ENCODE data around the gene HNRNPH3.
A peak's percentile ranks its signal among the peaks of the same experiment; 100 is the strongest.

Gene HNRNPH3

GRCh38 chr10:68364101-68364886, 32.4 kb downstream of the HNRNPH3 start:
- Histone ChIP-seq H2BK12ac (ENCODE audit: low read length) (no peak overlapping the region), H3K4me2 (ENCODE audit: low read length) (no peak overlapping the region), H3K79me1 (ENCODE audit: low read length) (no peaks in the 10 kb centered on the region), H3K27me3 (ENCODE audit: insufficient read depth, low read length) (no peaks in the 10 kb centered on the region), H3K36me3 (ENCODE audit: control insufficient read depth in 1 of 2, insufficient read depth in 2 of 2, low read length in 2 of 2) (peaks cover 11 to 20% of the 10 kb centered on the region in 2 experiments), H3K4me3 (ENCODE audit: low read depth, low read length) (no peak overlapping the region), H3K23ac (ENCODE audit: low read length) (no peak overlapping the region), H3K4ac (ENCODE audit: low read depth, low read length) (no peak overlapping the region), H3K79me2 (ENCODE audit: control insufficient read depth, insufficient read depth, low read length, poor library complexity) (no peaks in the 10 kb centered on the region), H4K91ac (ENCODE audit: low read depth, low read length) (no peak overlapping the region), H3K4me1 (ENCODE audit: control insufficient read depth in 1 of 2, insufficient read depth in 2 of 2, low read length in 2 of 2) (peaks cover 0 to 2% of the 10 kb centered on the region in 2 experiments), H3K27ac (ENCODE audit: low read depth, low read length) (no peak overlapping the region), H4K12ac (ENCODE audit: low read depth, low read length) (no peak overlapping the region), H2AK5ac (ENCODE audit: low read length) (no peak overlapping the region), H2BK5ac (ENCODE audit: low read depth, low read length, poor library complexity) (no peak overlapping the region), H3K9ac (ENCODE audit: low read length) (no peak overlapping the region), H4K8ac (ENCODE audit: low read depth, low read length) (no peak overlapping the region), H2BK120ac (ENCODE audit: insufficient read depth, low read length, poor library complexity) (no peak overlapping the region), H2AFZ (ENCODE audit: insufficient read depth, low read length, poor library complexity) (no peak overlapping the region), H3K14ac (ENCODE audit: low read length) (no peak overlapping the region), H3K9me3 (ENCODE audit: insufficient read depth, low read depth, low read length) (no peaks in the 10 kb centered on the region), H3K18ac (ENCODE audit: low read length) (no peak overlapping the region)
- peak; percentile 43 to 78 for DNase-seq
- WGBS (ENCODE audit: extremely low coverage, insufficient coverage, insufficient read length), result 100% methylated on average over 1 of the region's 3 CpGs

- H3K23ac ChIP-seq (ENCODE audit: low read length), result no peak overlapping the region
- H3K79me2 ChIP-seq (ENCODE audit: control insufficient read depth, insufficient read depth, low read length, poor library complexity), result no peaks in the 10 kb centered on the region
- no peak overlapping the region for H3K4me3 ChIP-seq (ENCODE audit: low read depth, low read length)
- no peak overlapping the region for H2AFZ ChIP-seq (ENCODE audit: insufficient read depth, low read length, poor library complexity)
- H4K91ac ChIP-seq (ENCODE audit: low read depth, low read length), result no peak overlapping the region
- no peak overlapping the region for H3K14ac ChIP-seq (ENCODE audit: low read length)
- H3K4me1 ChIP-seq (ENCODE audit: control insufficient read depth in 1 of 2, insufficient read depth in 2 of 2, low read length in 2 of 2), result peaks cover 0 to 2% of the 10 kb centered on the region in 2 experiments
- no CpG with 5 or more reads among the region's 2 CpGs for WGBS (ENCODE audit: extremely low coverage, insufficient coverage, insufficient read length)
- no peaks in the 10 kb centered on the region for H3K27me3 ChIP-seq (ENCODE audit: insufficient read depth, low read length)
- H4K8ac ChIP-seq (ENCODE audit: low read depth, low read length), result no peak overlapping the region
- H3K18ac ChIP-seq (ENCODE audit: low read length), result no peak overlapping the region
- H3K9ac ChIP-seq (ENCODE audit: low read length), result no peak overlapping the region
- no peak for DNase-seq
- no peak overlapping the region for H2AK5ac ChIP-seq (ENCODE audit: low read length)
- H2BK5ac ChIP-seq (ENCODE audit: low read depth, low read length, poor library complexity), result no peak overlapping the region
- no peak overlapping the region for H3K4me2 ChIP-seq (ENCODE audit: low read length)
- H3K4ac ChIP-seq (ENCODE audit: low read depth, low read length), result no peak overlapping the region
- no peaks in the 10 kb centered on the region for H3K9me3 ChIP-seq (ENCODE audit: insufficient read depth, low read depth, low read length)
- no peaks in the 10 kb centered on the region for H3K79me1 ChIP-seq (ENCODE audit: low read length)
- H2BK120ac ChIP-seq (ENCODE audit: insufficient read depth, low read length, poor library complexity), result no peak overlapping the region
- no peak overlapping the region for H2BK12ac ChIP-seq (ENCODE audit: low read length)
- peaks cover 9 to 27% of the 10 kb centered on the region in 2 experiments for H3K36me3 ChIP-seq (ENCODE audit: control insufficient read depth in 1 of 2, insufficient read depth in 2 of 2, low read length in 2 of 2)
- no peak overlapping the region for H4K12ac ChIP-seq (ENCODE audit: low read depth, low read length)
- no peak overlapping the region for H3K27ac ChIP-seq (ENCODE audit: low read depth, low read length)
Measured at GRCh38 chr10:68365611-68366010, 33.7 kb downstream of the HNRNPH3 start.

GRCh38 chr10:68366600-68366999, 34.7 kb downstream of the HNRNPH3 start:
- Histone ChIP-seq H3K9me3 (ENCODE audit: insufficient read depth, low read depth, low read length) (no peaks in the 10 kb centered on the region), H3K4ac (ENCODE audit: low read depth, low read length) (no peak overlapping the region), H4K8ac (ENCODE audit: low read depth, low read length) (no peak overlapping the region), H2BK5ac (ENCODE audit: low read depth, low read length, poor library complexity) (no peak overlapping the region), H2AK5ac (ENCODE audit: low read length) (no peak overlapping the region), H3K79me2 (ENCODE audit: control insufficient read depth, insufficient read depth, low read length, poor library complexity) (no peaks in the 10 kb centered on the region), H3K14ac (ENCODE audit: low read length) (no peak overlapping the region), H2AFZ (ENCODE audit: insufficient read depth, low read length, poor library complexity) (no peak overlapping the region), H2BK120ac (ENCODE audit: insufficient read depth, low read length, poor library complexity) (no peak overlapping the region), H3K36me3 (ENCODE audit: control insufficient read depth in 1 of 2, insufficient read depth in 2 of 2, low read length in 2 of 2) (peaks cover 11 to 25% of the 10 kb centered on the region in 2 experiments), H3K18ac (ENCODE audit: low read length) (no peak overlapping the region), H3K27me3 (ENCODE audit: insufficient read depth, low read length) (no peaks in the 10 kb centered on the region), H3K4me1 (ENCODE audit: control insufficient read depth in 1 of 2, insufficient read depth in 2 of 2, low read length in 2 of 2) (peaks cover 0 to 2% of the 10 kb centered on the region in 2 experiments), H3K27ac (ENCODE audit: low read depth, low read length) (no peak overlapping the region), H2BK12ac (ENCODE audit: low read length) (no peak overlapping the region), H3K23ac (ENCODE audit: low read length) (no peak overlapping the region), H3K4me3 (ENCODE audit: low read depth, low read length) (no peak overlapping the region), H3K4me2 (ENCODE audit: low read length) (no peak overlapping the region), H4K12ac (ENCODE audit: low read depth, low read length) (no peak overlapping the region), H4K91ac (ENCODE audit: low read depth, low read length) (no peak overlapping the region), H3K79me1 (ENCODE audit: low read length) (no peaks in the 10 kb centered on the region), H3K9ac (ENCODE audit: low read length) (no peak overlapping the region)
- no CpG with 5 or more reads among the region's 5 CpGs for WGBS (ENCODE audit: extremely low coverage, insufficient coverage, insufficient read length)
- DNase-seq, result no peak

- H4K12ac ChIP-seq (ENCODE audit: low read depth, low read length), result no peak overlapping the region
- H3K36me3 ChIP-seq (ENCODE audit: control insufficient read depth in 1 of 2, insufficient read depth in 2 of 2, low read length in 2 of 2), result peaks cover 13 to 26% of the 10 kb centered on the region in 2 experiments
- H2BK5ac ChIP-seq (ENCODE audit: low read depth, low read length, poor library complexity), result no peak overlapping the region
- no peak overlapping the region for H4K8ac ChIP-seq (ENCODE audit: low read depth, low read length)
- WGBS (ENCODE audit: extremely low coverage, insufficient coverage, insufficient read length), result no CpG with 5 or more reads among the region's 2 CpGs
- no peak overlapping the region for H3K4ac ChIP-seq (ENCODE audit: low read depth, low read length)
- H3K27me3 ChIP-seq (ENCODE audit: insufficient read depth, low read length), result no peaks in the 10 kb centered on the region
- no peak overlapping the region for H3K23ac ChIP-seq (ENCODE audit: low read length)
- H3K14ac ChIP-seq (ENCODE audit: low read length), result no peak overlapping the region
- H3K4me1 ChIP-seq (ENCODE audit: control insufficient read depth in 1 of 2, insufficient read depth in 2 of 2, low read length in 2 of 2), result peaks cover 0 to 2% of the 10 kb centered on the region in 2 experiments
- H2BK120ac ChIP-seq (ENCODE audit: insufficient read depth, low read length, poor library complexity), result no peak overlapping the region
- H3K18ac ChIP-seq (ENCODE audit: low read length), result no peak overlapping the region
- H3K9me3 ChIP-seq (ENCODE audit: insufficient read depth, low read depth, low read length), result peaks cover 2% of the 10 kb centered on the region
- H2BK12ac ChIP-seq (ENCODE audit: low read length), result no peak overlapping the region
- DNase-seq, result peak in 1 of 2 donors; percentile 7
- H2AK5ac ChIP-seq (ENCODE audit: low read length), result no peak overlapping the region
- H3K79me1 ChIP-seq (ENCODE audit: low read length), result no peaks in the 10 kb centered on the region
- no peak overlapping the region for H3K9ac ChIP-seq (ENCODE audit: low read length)
- no peak overlapping the region for H3K27ac ChIP-seq (ENCODE audit: low read depth, low read length)
- H3K4me3 ChIP-seq (ENCODE audit: low read depth, low read length), result no peak overlapping the region
- H3K79me2 ChIP-seq (ENCODE audit: control insufficient read depth, insufficient read depth, low read length, poor library complexity), result no peaks in the 10 kb centered on the region
- H3K4me2 ChIP-seq (ENCODE audit: low read length), result no peak overlapping the region
- H4K91ac ChIP-seq (ENCODE audit: low read depth, low read length), result no peak overlapping the region
- H2AFZ ChIP-seq (ENCODE audit: insufficient read depth, low read length, poor library complexity), result no peak overlapping the region
Measured at GRCh38 chr10:68367121-68367520, 35.3 kb downstream of the HNRNPH3 start.
